Right lobe of liver (tissue), 4 donors: ENCODE measurements around the gene ENOX2.

ENCODE experiments used
- CTCF ChIP-seq, 4 donors: fragments of 200-600 bp in 3 of 4; fragments of 450-650 bp in 1 of 4; IDR thresholded peaks; one replicate each; pipeline versions ENCODE4 v1.5.1 to v1.8.0; 2016 to 2022; ENCODE audit warnings: antibody characterized with exemption in 4 of 4, mild to moderate bottlenecking in 2 of 4
- POLR2A ChIP-seq: fragments of 450-650 bp; IDR thresholded peaks from one replicate; pipeline ENCODE4 v1.6.1; 2017; ENCODE audit warnings: antibody characterized with exemption, mild to moderate bottlenecking
- donor health status: DM: no; HTN: no; CAD: no.
- donor health status: DM: no; HTN: no; CAD: no.
- donor health status: DM: no; HTN: yes; CAD: no.

DNA sequence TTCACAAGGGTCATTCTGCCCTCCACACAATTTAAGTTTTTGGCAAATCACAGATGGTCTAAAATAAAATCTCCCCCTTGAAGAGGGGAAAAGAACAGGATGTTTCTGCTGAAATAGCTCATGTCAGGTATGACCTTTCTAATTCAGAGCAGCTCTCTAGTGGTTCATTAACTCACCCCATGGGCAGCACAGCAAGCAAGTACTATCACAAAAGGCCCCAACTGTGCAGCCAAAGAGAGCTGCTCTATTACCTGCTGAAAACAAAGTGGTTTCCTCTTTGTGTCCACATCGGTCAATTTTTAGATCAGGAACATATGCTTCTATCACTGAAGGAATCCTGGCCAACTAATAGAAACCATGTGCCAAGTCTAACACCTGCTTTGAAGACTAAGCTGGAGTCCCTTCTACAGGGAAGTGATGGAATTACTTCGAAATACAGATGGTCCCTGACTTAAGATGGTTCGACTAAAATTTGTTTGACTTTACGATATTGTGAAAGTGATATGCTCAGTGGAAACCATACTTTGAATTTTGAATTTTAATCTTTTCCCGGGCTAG is 164.3 kb downstream of the ENOX2 start:
- TF ChIP-seq POLR2A (no peak), CTCF (IDR thresholded peaks at IDR 0.05) (no peak)
